ENCODE data around the gene KCNC1. TPM values are rescaled to one million over a fixed set of nuclear protein-coding genes. Genes with fewer than 3 reads are reported as not detected.

The KCNC1 gene
- total RNA-seq, 1 experiment from 2014 or later, result 0.04 TPM

GRCh38 chr11:17778956-17779860, 44.6 kb downstream of the KCNC1 start:
- no peaks in the 10 kb centered on the region for H3K9me3 Mint-ChIP-seq
- H2BK5ac ChIP-seq (ENCODE audit: insufficient read length, low read length), result no peak overlapping the region
- H3K18ac ChIP-seq (ENCODE audit: insufficient read length, low read depth, low read length), result no peak overlapping the region
- H3K36me3 Mint-ChIP-seq (ENCODE audit: insufficient read depth in 1 of 3, low read depth in 3 of 3), result no peaks in the 10 kb centered on the region
- no peak overlapping the region for H3K23ac ChIP-seq (ENCODE audit: insufficient read length, low read depth, low read length)
- no peak overlapping the region for H3K14ac ChIP-seq (ENCODE audit: insufficient read depth, low read length)
- H2AK5ac ChIP-seq (ENCODE audit: insufficient read length, low read length), result no peak overlapping the region
- WGBS (ENCODE audit: extremely low coverage, insufficient read length, low lambda C conversion rate), result no CpG with 5 or more reads among the region's 40 CpGs
- no peak overlapping the region for H4K5ac ChIP-seq (ENCODE audit: insufficient read length, low read depth, low read length)
- H3K27ac Mint-ChIP-seq, result peak overlapping the region in 1 of 3 experiments; percentile 62; a peak in 1 of 7 replicates
- no peaks in the 10 kb centered on the region for H3K79me2 ChIP-seq (ENCODE audit: insufficient read depth, low read length)
- H2BK15ac ChIP-seq (ENCODE audit: low read depth, low read length), result no peak overlapping the region
- no peak for DNase-seq
- H3K27me3 Mint-ChIP-seq (ENCODE audit: low read depth), result peaks cover 3% of the 10 kb centered on the region
- no peak overlapping the region for H4K8ac ChIP-seq (replicated peaks; ENCODE audit: insufficient read length, low read depth, low read length)
- H3K9ac ChIP-seq (ENCODE audit: extremely low read depth, insufficient read length, low read length), result no peak overlapping the region
- no peak overlapping the region for H3K4me3 Mint-ChIP-seq
- no peak overlapping the region for H4K91ac ChIP-seq (ENCODE audit: insufficient read length, low read depth, low read length)
- no peaks in the 10 kb centered on the region for H3K79me1 ChIP-seq (ENCODE audit: insufficient read depth, low read depth, low read length, poor library complexity, severe bottlenecking)
- no peaks in the 10 kb centered on the region for H4K20me1 ChIP-seq (ENCODE audit: control insufficient read depth, insufficient read depth, insufficient read length)
- no peak overlapping the region for H3K27ac ChIP-seq (ENCODE audit: insufficient read length, low read depth, low read length)
- H2BK120ac ChIP-seq (ENCODE audit: low read depth, low read length, poor library complexity, severe bottlenecking), result no peak overlapping the region
- no peaks in the 10 kb centered on the region; a peak in 1 of 4 replicates for H3K4me1 Mint-ChIP-seq
- no peaks in the 10 kb centered on the region for H3K4me1 ChIP-seq (ENCODE audit: insufficient read depth, low read length)
- no peaks in the 10 kb centered on the region for H3K23me2 ChIP-seq (ENCODE audit: insufficient read length, low read depth, low read length, poor library complexity, severe bottlenecking)
- no peaks in the 10 kb centered on the region for H3K9me3 ChIP-seq (ENCODE audit: control insufficient read depth, low read depth, low read length)
- no peak overlapping the region for H3K4me2 ChIP-seq (ENCODE audit: insufficient read depth, insufficient read length, low read length)
- no peak overlapping the region for H3K4ac ChIP-seq (ENCODE audit: low read depth, low read length)
- no peaks in the 10 kb centered on the region for H3K27me3 ChIP-seq (ENCODE audit: insufficient read depth, low read length)
- no peak overlapping the region for H2BK20ac ChIP-seq (ENCODE audit: low read depth, low read length, poor library complexity, severe bottlenecking)
- TF ChIP-seq CTCF (conservative IDR thresholded peaks at IDR 0.05), result no peak
- H2BK12ac ChIP-seq (ENCODE audit: insufficient read length, low read depth, low read length), result no peak overlapping the region
- H2AFZ ChIP-seq (ENCODE audit: low read length), result no peak overlapping the region
- H3T11ph ChIP-seq (ENCODE audit: low read length), result no peak overlapping the region
- no peak overlapping the region for H3K56ac ChIP-seq (ENCODE audit: insufficient read length, low read depth, low read length)
